ENCODE data around the gene TLK1.

The TLK1 gene

DNA sequence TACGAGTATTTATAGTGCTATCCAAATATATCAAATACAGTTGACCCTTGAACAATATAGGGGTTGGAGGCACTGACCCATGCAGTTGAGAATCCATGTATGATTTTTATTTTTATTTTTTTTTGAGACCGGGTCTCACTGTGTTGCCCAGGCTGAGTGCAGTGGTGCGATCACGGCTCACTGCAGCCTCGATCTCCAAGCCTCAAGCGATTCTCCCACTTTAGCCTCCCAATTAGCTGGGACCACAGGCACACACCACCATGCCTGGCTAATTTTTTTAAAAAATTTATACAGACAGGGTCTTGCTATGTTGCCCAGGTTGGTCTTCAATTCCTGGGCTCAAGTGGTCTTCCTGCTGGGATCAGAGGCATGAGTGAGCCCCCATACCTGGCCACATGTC, 161.0 kb downstream of the TLK1 start:
- no peak for DNase-seq (ENCODE audit: low read depth)

- DNase-seq (ENCODE audit: low read depth): no peak
Observed at GRCh38 chr2:170997893-170998597, 162.6 kb downstream of the TLK1 start.

DNA sequence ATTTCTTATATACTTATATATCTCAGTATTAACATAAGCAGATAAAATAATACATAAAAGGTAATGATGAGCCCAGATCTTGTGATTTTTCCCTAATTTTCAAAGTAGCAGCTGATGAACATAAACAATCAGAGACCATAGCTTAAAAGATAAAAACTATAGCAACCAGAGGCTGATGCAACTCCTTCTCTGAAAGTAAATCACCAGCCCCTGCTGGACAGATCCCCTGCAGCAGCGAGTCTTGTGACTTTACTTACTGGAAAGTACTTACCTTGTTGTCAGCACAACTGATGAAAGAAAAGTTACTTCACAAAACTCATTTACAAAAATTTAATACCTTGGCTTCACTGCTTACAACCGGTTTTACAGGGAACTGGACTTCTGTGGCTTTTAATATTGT, 164.4 kb downstream of the TLK1 start:
- peak; percentile 74 for DNase-seq (ENCODE audit: low read depth)

GRCh38 chr2:170991398-170992182, 169.1 kb downstream of the TLK1 start:
- no peak for DNase-seq (ENCODE audit: low read depth)

- no peak for DNase-seq (ENCODE audit: low read depth)
Observed at GRCh38 chr2:170986566-170987258, 174.0 kb downstream of the TLK1 start.

GRCh38 chr2:170985407-170985806, 175.3 kb downstream of the TLK1 start:
- DNase-seq (ENCODE audit: low read depth): no peak

- no peak for DNase-seq (ENCODE audit: low read depth)
Observed at GRCh38 chr2:170984079-170984478, 176.6 kb downstream of the TLK1 start.

- DNase-seq (ENCODE audit: low read depth): no peak
Observed at GRCh38 chr2:170975943-170976270, 184.8 kb downstream of the TLK1 start.

DNA sequence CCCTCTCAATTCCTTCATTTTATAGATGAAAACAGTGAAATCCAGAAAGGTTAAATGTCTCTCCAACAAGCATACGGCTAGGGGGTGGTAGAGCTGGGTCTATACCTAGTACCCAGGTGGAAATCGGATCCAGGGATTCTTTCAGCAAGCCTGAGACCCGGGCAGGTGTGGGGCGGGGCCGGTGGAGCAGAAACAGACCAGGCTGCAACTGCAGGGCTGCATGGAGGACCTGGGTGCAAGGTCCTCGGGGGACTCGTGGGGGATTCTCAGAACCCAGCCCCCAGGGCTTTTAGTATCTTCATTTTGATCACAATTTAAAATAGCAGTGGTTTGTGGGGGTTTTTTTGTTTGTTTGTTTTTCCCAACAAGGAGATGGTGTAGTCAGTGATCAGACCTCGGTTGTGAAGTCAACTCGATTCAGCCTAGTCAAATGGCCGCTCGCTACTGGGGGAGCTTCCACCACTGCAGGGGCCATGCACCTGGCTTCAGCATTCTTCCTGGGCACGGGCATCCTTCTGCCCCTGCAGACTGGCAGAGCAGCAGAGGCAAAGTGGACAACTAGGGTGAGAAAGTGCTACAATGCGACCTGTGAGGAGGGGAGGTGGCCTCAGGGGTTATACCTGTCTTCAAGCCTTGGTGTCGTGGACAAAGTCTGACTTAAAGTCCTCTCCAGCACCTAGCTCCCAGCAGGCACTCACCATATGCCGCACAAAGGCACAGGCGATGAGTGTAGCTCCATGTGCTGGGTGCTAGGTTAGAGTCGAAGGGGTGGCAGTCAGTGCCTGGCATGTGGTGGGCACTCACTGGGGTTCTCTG, 185.4 kb downstream of the TLK1 start:
- no peak for DNase-seq (ENCODE audit: low read depth)

DNA sequence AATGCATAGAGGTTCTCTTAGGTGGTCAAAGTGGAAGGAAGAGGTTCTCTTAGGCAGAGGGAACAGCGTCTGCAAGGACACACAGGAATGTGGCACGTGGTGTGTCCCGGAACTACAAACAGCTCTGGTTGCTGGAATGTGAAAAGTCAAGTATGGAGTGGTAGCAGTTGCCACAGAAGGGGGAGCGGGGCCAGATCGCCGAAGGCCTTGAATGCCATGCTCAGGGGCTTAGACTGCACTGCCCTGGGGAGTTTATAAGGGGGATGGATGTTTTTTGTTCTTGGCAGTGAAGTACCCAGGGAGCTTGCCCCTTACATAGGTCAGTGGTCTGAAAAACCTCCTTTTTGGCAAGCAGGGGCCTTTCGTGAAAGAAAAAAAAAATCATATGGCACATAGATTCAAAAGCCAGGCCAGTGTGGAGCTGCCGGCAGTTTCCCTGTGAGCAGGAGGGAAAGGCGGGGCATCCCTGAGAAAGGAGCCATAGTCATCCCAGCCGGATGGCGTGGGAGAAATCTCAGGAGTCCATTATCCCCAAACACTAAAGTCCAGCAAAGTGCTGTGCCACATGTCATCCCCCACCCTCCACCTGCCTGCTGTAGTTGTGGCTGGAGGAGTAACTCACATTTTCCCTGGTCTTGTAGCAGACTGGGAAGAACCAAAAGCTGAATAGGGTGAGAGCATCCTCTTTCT, 186.2 kb downstream of the TLK1 start:
- peak; percentile 23 for DNase-seq (ENCODE audit: low read depth)

GRCh38 chr2:170973492-170974303, 187.0 kb downstream of the TLK1 start:
- DNase-seq (ENCODE audit: low read depth): peak; percentile 55

DNA sequence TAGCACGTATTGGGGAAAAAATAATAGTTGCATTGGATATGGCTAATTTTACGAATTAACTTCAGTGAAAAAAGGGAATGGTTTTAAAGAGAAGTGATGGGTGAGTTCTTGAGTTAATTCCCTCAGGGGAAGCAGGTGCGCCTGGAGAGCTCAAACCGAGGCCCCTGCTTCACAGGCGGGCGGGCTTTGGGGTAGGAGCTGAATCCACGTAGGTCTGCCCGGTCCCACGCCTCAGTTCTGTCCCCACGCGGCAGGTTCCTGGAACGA, 187.5 kb downstream of the TLK1 start:
- DNase-seq (ENCODE audit: low read depth): no peak

DNA sequence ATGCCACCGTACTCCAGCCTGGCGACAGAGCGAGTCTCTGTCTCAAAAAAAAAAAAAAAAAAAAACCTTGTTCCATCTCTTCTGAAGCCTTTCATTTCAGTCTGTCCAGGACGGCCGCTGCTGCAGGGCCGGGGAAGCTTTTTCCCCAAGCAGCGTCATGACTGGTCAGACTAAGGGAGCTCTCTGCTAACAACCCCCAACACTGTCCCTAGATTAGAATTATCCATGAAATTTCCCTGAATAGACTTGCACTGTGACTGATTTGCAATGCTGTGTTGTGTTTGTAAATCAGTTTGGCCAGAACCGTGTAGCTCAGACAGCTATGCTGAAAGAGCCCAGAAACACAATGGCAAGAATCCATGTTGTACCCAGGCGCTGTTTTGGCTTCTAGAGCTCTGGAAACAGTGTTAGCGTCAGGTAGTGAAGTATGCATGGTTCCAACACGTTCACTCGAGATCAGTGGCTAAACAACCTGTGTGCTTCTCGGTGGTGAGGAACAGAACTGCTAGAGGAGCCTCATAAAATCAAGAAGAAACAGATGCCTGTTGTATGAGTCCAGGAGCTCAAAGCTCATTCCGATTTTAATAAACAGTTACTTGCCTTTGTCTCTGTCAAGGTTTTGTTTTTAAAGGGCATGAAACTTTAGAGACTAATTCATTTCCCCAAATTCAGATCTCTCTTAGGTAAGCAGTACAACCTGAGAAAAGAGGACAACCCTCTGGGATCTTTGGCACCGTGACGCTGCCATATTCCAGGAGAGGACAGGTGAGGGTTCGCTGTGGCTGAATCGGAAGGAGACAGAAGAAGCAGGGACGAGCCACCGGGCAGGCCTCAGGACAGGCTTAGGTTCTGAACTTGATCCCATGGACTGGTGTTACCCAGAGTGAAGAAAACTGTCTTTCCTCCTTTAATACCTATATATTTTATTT, 188.1 kb downstream of the TLK1 start:
- DNase-seq (ENCODE audit: low read depth): no peak

- DNase-seq (ENCODE audit: low read depth): no peak
Observed at GRCh38 chr2:170971071-170971470, 189.6 kb downstream of the TLK1 start.

- no peak for DNase-seq (ENCODE audit: low read depth)
Observed at GRCh38 chr2:170969872-170970496, 190.7 kb downstream of the TLK1 start.

DNA sequence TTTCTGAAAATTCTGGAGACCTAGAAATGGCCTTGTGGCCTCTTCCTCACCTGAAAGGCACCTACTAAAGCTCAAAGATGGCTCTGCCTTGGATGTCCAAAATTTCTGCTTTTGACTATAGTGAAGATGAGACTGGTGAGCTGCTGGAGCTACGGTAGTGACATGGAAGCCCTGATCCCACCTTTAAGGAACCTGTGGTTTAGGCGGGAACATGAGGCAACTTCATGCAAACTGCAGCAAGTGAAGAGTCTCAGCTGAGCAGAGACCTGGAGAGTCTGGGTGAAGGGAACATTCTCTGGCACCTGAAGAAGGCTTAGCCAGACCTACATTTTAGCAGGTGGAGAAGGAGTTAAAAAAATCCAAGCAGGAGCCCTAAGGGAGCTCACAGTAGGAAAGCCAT, 191.7 kb downstream of the TLK1 start:
- no peak for DNase-seq (ENCODE audit: low read depth)

DNA sequence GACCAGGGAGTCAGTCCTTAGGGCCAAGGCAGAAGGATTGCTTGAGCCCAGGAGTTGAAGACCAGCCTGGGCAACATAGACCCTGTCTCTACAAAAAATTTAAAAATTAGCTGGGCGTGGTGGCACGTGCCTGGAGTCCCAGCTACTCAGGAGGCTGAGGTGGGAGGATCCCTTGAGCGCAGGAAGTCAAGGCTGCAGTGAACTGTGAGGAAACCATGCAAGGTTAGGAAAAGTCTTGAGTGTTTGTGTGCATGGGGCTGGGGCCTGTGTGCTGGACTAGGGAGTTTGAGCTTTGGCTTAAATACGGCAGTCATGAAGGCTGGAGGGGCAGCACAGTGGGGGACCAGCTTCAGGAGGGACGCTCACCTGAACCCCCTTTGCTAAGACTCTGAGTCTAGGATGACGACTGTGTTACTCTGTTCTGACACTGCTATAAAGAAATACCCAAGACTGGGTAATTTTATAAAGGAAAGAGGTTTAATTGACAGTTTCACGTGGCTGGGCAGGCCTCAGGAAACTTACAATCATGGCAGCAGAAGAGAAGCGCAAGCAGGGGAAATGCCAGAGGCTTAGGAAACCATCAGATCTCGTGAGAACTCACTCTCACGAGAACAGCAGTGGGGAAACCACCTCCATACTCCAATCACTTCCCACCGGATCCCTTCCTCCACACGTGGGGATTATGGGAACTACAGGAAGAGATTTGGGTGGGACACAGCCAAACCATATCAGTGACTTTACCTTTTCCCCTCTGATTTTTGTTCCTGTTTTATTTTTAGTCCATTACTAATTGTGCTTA, 192.3 kb downstream of the TLK1 start:
- DNase-seq (ENCODE audit: low read depth): peak; percentile 17

DNA sequence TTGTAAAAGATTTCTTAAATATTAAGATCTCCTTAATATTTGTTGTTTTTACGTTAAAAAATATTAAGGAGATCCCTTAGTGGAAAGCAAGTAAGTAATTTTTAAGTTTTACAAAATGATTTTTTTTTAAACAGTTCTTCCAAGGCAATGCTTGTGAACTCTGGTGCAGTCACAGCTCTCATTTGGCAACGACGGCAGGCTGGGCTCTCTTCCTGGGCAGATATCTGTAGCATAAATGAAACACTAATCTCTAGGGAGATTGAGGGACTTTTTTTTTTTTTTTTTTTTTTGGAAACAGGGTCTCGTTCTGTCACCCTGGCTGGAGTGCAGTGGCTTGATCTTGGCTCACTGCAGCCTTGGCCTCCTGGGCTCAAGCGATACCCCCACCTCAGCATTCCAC, 193.1 kb downstream of the TLK1 start:
- DNase-seq (ENCODE audit: low read depth): no peak

Measured in amniotic epithelial cell (primary cell).